ENCODE measurements around the gene DISC1. TPM values are rescaled to one million over a fixed set of nuclear protein-coding genes. Genes with fewer than 3 reads are reported as not detected.

DISC1 gene
- total RNA-seq, 3 donors from 2014 or later: 12.1 to 18.9 (median 12.4) TPM

DNA sequence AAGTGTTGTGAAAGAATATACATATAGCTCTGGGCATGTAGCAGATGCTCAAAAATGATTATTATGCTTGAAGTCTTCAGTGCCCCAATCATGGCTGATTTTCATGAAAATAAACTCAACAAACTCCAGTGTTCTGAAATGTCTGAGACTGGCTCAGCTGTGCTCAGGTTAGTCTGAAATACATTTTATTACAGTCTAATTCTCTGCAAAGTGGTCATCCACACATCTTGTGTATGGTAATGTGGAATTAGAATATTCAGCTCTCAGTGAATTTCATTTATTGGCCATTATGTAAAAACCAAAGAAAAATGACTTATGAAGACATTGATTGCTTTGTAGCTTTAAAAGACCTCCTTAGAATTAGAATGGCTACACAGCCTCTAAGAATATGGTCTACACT is 109.9 kb downstream of the DISC1 start:
- no peak for DNase-seq (ENCODE audit: low spot score in 2 of 2)
- Histone ChIP-seq H3K4me1 (no peaks in the 10 kb centered on the region), H3K36me3 (no peaks in the 10 kb centered on the region), H3K27me3 (no peaks in the 10 kb centered on the region), H3K4me3 (no peak overlapping the region), H3K9me3 (no peaks in the 10 kb centered on the region), H3K27ac (no peak overlapping the region)
- TF ChIP-seq POLR2AphosphoS5 (IDR thresholded peaks at IDR 0.05) (no peak), POLR2A (IDR thresholded peaks at IDR 0.05) (no peak)
- TF ChIP-seq, protein P1, sequence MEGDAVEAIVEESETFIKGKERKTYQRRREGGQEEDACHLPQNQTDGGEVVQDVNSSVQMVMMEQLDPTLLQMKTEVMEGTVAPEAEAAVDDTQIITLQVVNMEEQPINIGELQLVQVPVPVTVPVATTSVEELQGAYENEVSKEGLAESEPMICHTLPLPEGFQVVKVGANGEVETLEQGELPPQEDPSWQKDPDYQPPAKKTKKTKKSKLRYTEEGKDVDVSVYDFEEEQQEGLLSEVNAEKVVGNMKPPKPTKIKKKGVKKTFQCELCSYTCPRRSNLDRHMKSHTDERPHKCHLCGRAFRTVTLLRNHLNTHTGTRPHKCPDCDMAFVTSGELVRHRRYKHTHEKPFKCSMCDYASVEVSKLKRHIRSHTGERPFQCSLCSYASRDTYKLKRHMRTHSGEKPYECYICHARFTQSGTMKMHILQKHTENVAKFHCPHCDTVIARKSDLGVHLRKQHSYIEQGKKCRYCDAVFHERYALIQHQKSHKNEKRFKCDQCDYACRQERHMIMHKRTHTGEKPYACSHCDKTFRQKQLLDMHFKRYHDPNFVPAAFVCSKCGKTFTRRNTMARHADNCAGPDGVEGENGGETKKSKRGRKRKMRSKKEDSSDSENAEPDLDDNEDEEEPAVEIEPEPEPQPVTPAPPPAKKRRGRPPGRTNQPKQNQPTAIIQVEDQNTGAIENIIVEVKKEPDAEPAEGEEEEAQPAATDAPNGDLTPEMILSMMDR (IDR thresholded peaks at IDR 0.05): no peak
- intact Hi-C loops (cut with DNase I; ENCODE audit: low total_unique reads): no loop called here

DNA sequence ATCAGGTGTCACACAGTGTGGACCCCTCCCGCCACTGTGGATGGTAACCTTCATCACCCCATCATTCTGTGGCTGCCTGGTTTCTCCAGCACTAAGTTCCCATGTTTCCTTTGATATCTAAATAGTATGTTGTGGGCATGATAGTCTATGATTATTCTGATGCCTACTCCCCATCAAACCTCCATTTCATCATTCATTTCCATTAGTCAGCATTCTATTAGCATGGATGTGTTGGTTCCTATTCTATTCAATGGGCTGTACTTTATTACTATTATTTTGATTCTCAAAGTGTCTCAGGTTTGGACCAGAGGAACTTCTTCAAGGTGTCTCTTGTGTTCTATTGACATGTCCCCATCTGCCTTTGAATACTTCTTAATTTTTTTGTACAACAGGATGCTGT is 112.0 kb downstream of the DISC1 start:
- DNase-seq (ENCODE audit: low spot score in 2 of 2): no peak
- no peaks in the 10 kb centered on the region for H3K27me3 ChIP-seq
- H3K4me1 ChIP-seq: no peaks in the 10 kb centered on the region
- H3K9me3 ChIP-seq: no peaks in the 10 kb centered on the region
- TF ChIP-seq, protein P1 (IDR thresholded peaks at IDR 0.05): no peak
- TF ChIP-seq POLR2AphosphoS5 (IDR thresholded peaks at IDR 0.05): no peak
- TF ChIP-seq POLR2A (IDR thresholded peaks at IDR 0.05): no peak
- intact Hi-C loops (cut with DNase I; ENCODE audit: low total_unique reads): no loop called here
- no peak overlapping the region for H3K4me3 ChIP-seq
- no peak overlapping the region for H3K27ac ChIP-seq
- no peaks in the 10 kb centered on the region for H3K36me3 ChIP-seq

DNA sequence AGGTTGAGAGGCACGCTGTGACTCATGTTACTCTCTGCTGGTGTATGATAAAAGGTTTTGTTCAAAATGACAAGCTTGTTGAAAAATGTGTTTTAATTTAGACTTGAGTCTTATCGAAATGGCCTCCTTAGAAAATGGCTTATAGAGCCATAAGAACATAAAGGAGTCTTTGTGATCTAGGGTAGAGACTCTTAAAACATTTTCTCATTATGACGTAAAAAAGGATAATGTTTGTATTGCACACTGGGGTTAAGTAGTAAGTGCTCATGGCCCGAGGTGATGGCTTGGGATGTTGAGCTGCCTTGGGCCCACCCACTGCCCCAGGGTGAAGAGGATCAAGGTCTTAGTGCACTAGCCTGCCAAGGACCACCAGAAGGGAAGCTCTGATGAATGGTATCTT is 117.4 kb downstream of the DISC1 start:
- no peaks in the 10 kb centered on the region for H3K36me3 ChIP-seq
- no peak overlapping the region for H3K27ac ChIP-seq
- no peak for DNase-seq (ENCODE audit: low spot score in 2 of 2)
- no peak for TF ChIP-seq POLR2A (IDR thresholded peaks at IDR 0.05)
- TF ChIP-seq POLR2AphosphoS5 (IDR thresholded peaks at IDR 0.05): no peak
- TF ChIP-seq, protein P1 (IDR thresholded peaks at IDR 0.05): no peak
- intact Hi-C loops (cut with DNase I; ENCODE audit: low total_unique reads): no loop called here
- no peak overlapping the region for H3K4me3 ChIP-seq
- no peaks in the 10 kb centered on the region for H3K4me1 ChIP-seq
- no peaks in the 10 kb centered on the region for H3K9me3 ChIP-seq
- H3K27me3 ChIP-seq: no peaks in the 10 kb centered on the region

DNA sequence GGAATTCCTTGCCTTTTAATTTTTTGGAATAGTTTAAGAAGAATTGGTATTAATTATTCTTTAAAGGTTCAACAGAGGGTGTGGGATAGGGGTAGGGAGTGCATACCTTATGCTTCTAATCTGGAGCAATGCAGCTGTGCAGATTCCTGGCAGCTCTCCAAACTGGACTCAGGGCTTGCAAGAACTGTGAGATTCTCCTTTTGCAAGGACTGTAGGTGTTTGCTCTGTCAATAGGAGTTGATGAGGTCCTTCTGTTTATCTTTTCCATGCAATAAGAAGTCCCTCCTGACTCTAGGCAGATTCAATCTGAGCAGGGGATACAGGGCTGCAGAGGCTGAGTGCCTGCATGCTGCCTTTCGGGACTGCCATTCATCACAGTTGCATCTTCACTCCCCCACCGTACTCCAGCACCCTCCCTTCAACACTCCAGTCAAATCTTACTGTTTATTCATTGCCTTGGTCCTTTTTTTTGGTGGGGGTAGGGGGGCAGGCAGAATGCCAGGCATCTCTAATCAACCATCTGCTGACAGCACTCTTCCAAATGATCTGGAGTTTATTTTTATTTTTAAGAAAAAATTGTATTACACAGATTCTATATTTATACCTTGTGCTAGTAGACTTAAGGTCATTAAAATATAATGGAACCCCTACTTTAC is 122.3 kb downstream of the DISC1 start:
- no peaks in the 10 kb centered on the region for H3K4me1 ChIP-seq
- no peak for DNase-seq (ENCODE audit: low spot score in 2 of 2)

DNA sequence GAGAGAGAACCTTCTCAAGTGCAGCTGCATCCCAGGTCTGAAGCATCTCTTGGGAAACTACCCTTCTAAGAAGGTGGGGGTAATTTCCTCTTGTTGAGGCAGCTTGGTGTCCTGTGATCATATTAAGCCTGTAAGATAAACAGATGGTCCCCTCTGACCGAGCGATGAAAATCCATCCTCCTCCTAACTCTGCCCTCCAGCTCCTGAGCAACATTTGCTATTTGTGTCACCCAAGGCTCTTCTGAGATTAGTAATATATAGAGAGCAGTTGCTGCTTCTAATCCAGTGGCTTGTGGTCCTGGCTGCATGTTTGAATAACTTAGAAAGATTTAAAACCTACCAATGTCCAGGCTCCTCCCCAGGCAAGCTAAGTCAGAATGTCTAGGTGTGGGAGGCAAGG is 123.7 kb downstream of the DISC1 start:
- Histone ChIP-seq H3K9me3 (peaks cover 15 to 16% of the 10 kb centered on the region in 2 donors), H3K27me3 (no peaks in the 10 kb centered on the region), H3K4me3 (no peak overlapping the region), H3K27ac (no peak overlapping the region), H3K36me3 (no peaks in the 10 kb centered on the region), H3K4me1 (no peaks in the 10 kb centered on the region)
- DNase-seq (ENCODE audit: low spot score in 2 of 2): no peak
- intact Hi-C loops (cut with DNase I; ENCODE audit: low total_unique reads): no loop called here
- TF ChIP-seq, protein P1 (IDR thresholded peaks at IDR 0.05): no peak
- TF ChIP-seq POLR2AphosphoS5 (IDR thresholded peaks at IDR 0.05): no peak
- no peak for TF ChIP-seq POLR2A (IDR thresholded peaks at IDR 0.05)

More for the DNA sequence above, 122.3 kb downstream of the DISC1 start:
- H3K36me3 ChIP-seq: no peaks in the 10 kb centered on the region
- no peak overlapping the region for H3K27ac ChIP-seq
- peaks cover 12 to 13% of the 10 kb centered on the region in 2 donors for H3K9me3 ChIP-seq
- TF ChIP-seq POLR2A (IDR thresholded peaks at IDR 0.05): no peak
- H3K27me3 ChIP-seq: no peaks in the 10 kb centered on the region
- intact Hi-C loops (cut with DNase I; ENCODE audit: low total_unique reads): no loop called here
- H3K4me3 ChIP-seq: no peak overlapping the region
